GM10248 (cell line): ENCODE results near the gene MEOX2.

Source experiments
- CTCF ChIA-PET: fragments of 300-600 bp; sonication (Branson Sonifier 250); formaldehyde crosslinking; extraction: SDS; loops from one replicate; lab custom pipeline; 2021; ENCODE audit warnings: antibody characterized with exemption; lab: Yijun Ruan, JAX
- POLR2A ChIA-PET: fragments of 350-650 bp; sonication (Branson Sonifier 250); formaldehyde crosslinking; extraction: SDS; loops from one replicate; lab custom pipeline; 2020; ENCODE audit warnings: antibody characterized with exemption; lab: Yijun Ruan, JAX
- DNase-seq: peaks from one replicate; pipeline ENCODE4 v3.0.0; 2012; ENCODE audit errors: extremely low spot score
- CTCF ChIP-seq: IDR thresholded peaks from 2 replicates; pipeline ENCODE4 v1.5.1; 2012; ENCODE audit warnings: mild to moderate bottlenecking, low read depth; ENCODE audit errors: extremely low read depth, missing control alignments, control extremely low read depth

MEOX2 gene

GRCh38 chr7:15643000-15643705, 43.3 kb downstream of the MEOX2 start:
- TF ChIP-seq CTCF = no peak
- DNase-seq = no peak
- POLR2A ChIA-PET = no interaction called here
- CTCF ChIA-PET = interaction anchor here (0.9 kb wide), 1 partner anchor 13 kb away, joined by 3 read pairs; no protein-coding TSS in a partner anchor

GRCh38 chr7:15628876-15629275, 57.6 kb downstream of the MEOX2 start:
- ChIA-PET POLR2A (no interaction called here), CTCF (no interaction called here)
- DNase-seq = no peak
- TF ChIP-seq CTCF = no peak

GRCh38 chr7:15626041-15626440, 60.4 kb downstream of the MEOX2 start:
- no peak for TF ChIP-seq CTCF
- ChIA-PET POLR2A (no interaction called here), CTCF (no interaction called here)
- no peak for DNase-seq

- DNase-seq = no peak
- no peak for TF ChIP-seq CTCF
- ChIA-PET POLR2A (no interaction called here), CTCF (interaction anchor here (1.2 kb wide), 1 partner anchor 12 kb away, joined by 3 read pairs; no protein-coding TSS in a partner anchor)
These were observed 61.0 kb downstream of the MEOX2 start for GRCh38 chr7:15625466-15625865.

- no peak for DNase-seq
- ChIA-PET POLR2A (no interaction called here), CTCF (interaction anchor here (1.3 to 1.9 kb wide), 2 partner anchors 9 to 100 kb away, joined by 4 to 5 read pairs; no protein-coding TSS in a partner anchor)
- TF ChIP-seq CTCF = no peak
These were observed 65.0 kb downstream of the MEOX2 start for GRCh38 chr7:15621468-15621867.

- ChIA-PET CTCF (interaction anchor here (1.3 to 1.9 kb wide), 2 partner anchors 10 to 101 kb away, joined by 4 to 5 read pairs; no protein-coding TSS in a partner anchor), POLR2A (no interaction called here)
- DNase-seq = no peak
- no peak for TF ChIP-seq CTCF
These were observed 65.8 kb downstream of the MEOX2 start for GRCh38 chr7:15620491-15621185.
